22Rv1 (cell line): ENCODE results near the gene FLAD1.

Experiments used
- H3K27ac ChIP-seq: fragments of 450-650 bp; 2 replicates; pipeline ENCODE4 v1.5.1; 2017
- ZFX ChIP-seq: fragments of 450-650 bp; IDR thresholded peaks from 2 replicates; pipeline ENCODE4 v1.6.1; 2017; ENCODE audit warnings: antibody characterized with exemption, borderline replicate concordance
- TF ChIP-seq, protein P1 (sequence below): fragments of 450-650 bp; IDR thresholded peaks from 2 replicates; pipeline ENCODE4 v1.5.1; 2017; ENCODE audit warnings: mild to moderate bottlenecking

Gene FLAD1

DNA sequence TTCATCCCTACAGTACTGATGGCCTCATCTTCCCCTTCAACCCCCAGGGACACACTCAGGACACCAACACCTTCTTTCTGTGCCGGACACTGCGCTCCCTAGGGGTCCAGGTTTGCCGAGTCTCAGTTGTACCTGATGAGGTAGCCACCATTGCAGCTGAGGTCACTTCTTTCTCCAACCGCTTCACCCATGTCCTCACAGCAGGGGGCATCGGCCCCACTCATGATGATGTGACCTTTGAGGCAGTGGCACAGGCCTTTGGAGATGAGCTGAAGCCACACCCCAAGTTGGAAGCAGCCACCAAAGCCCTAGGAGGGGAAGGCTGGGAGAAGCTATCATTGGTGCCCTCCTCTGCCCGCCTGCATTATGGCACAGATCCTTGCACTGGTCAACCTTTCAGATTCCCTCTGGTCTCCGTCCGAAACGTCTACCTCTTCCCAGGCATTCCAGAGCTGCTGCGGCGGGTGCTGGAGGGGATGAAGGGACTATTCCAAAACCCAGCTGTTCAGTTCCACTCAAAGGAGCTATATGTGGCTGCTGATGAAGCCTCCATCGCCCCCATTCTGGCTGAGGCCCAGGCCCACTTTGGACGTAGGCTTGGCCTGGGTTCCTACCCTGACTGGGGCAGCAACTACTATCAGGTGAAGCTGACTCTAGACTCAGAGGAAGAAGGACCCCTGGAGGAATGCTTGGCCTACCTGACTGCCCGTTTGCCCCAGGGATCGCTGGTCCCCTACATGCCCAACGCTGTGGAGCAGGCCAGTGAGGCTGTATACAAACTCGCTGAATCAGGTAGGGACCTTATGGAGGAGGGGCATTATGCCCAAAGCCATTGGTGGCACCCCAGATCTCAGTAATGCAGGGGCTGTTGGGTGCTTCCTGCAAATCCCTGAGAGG is 5.2 kb downstream of the FLAD1 start:
- TF ChIP-seq ZFX = no peak
- TF ChIP-seq, protein P1, sequence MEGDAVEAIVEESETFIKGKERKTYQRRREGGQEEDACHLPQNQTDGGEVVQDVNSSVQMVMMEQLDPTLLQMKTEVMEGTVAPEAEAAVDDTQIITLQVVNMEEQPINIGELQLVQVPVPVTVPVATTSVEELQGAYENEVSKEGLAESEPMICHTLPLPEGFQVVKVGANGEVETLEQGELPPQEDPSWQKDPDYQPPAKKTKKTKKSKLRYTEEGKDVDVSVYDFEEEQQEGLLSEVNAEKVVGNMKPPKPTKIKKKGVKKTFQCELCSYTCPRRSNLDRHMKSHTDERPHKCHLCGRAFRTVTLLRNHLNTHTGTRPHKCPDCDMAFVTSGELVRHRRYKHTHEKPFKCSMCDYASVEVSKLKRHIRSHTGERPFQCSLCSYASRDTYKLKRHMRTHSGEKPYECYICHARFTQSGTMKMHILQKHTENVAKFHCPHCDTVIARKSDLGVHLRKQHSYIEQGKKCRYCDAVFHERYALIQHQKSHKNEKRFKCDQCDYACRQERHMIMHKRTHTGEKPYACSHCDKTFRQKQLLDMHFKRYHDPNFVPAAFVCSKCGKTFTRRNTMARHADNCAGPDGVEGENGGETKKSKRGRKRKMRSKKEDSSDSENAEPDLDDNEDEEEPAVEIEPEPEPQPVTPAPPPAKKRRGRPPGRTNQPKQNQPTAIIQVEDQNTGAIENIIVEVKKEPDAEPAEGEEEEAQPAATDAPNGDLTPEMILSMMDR = peak; percentile 20; the same call in 1 of the 2 replicates
- peak overlapping the region; percentile 29; the same call in 1 of the 2 replicates for H3K27ac ChIP-seq

DNA sequence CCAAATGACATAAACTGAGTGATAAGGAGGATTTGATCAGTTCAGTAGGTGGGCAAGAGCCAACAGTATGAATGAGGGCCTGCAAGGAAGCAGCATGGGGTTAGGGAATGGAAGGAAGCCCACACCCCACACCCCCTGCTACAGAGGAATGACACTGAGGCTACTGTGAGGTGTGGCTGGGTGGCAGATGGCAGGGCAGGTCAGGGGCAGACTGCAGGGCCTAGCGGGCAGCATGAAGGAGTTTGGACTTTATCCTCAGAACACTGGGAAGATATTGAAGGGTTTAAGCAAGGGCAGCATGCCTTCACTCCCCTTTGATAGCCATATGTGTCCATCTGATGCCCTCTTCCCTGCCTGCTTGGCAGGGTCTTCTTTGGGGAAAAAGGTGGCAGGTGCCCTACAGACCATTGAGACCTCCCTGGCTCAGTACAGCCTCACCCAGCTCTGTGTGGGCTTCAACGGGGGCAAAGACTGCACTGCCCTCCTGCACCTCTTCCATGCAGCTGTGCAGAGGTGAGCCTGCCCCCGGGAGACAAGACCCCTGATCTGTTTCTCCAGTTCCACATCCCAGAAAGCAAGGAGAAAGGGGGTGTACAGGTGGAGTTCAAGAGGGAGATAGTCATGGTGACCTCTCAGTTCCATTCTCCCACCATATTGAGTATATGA is 6.2 kb downstream of the FLAD1 start:
- TF ChIP-seq, protein P1 = no peak
- TF ChIP-seq ZFX = no peak
- peak overlapping the region; percentile 29 for H3K27ac ChIP-seq

DNA sequence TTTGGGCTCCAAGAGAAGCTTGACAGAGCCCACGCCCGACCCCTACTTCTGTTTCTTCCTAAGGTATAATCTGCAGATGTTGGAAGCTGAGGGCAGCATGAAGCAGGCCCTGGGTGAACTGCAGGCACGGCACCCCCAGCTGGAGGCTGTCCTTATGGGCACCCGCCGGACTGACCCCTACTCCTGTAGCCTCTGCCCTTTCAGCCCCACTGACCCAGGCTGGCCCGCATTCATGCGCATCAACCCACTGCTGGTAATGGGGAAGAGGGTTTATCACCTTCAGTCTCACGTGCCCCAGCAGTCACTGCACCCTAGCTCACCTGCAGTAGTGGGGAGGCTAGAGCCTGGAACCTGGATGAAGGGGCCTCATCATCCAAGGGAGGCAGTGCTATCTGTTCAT is 7.1 kb downstream of the FLAD1 start:
- TF ChIP-seq, protein P1 = no peak
- TF ChIP-seq ZFX = no peak
- 0 out of 2 replicates have a peak overlapping the region, but pooled peaks have one; percentile 29 for H3K27ac ChIP-seq

DNA sequence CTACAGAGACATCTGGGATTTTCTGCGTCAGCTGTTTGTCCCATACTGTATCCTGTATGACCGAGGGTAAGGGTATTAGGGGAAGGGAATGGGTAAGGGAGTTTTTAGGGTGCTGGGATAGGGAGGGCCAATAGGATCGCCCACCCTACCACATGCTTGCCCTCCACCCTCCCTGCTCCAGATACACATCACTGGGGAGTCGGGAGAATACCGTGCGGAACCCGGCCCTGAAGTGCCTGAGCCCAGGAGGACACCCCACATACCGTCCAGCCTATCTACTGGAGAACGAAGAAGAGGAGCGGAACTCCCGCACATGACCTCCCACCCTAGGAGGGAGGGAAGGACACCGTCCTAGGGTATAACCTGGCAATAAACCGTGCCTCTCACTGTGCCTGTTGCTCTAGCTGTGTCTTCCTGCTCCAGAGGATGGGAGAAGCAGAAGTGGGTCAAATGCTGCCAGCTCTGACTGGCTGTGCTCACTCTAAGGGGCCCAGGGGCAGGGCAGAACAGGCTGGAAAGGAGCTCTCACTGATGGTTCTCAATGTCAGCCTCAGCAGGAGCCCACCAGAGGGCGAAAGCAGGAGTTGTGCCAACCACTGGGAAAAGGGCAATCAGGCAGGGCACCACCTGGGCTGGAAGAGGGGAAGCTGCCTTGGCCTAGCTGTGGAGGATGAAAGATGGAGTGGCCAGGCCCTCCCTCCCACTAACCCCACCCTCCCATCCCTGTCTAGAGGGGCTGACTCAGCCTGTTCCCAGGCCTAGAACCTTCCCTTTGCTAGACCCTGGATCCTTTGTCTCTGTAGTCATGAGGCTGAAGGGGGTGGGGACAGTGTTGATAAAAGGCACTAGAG is 9.8 kb downstream of the FLAD1 start:
- TF ChIP-seq, protein P1 = peak; percentile 41
- TF ChIP-seq ZFX = no peak
- peak overlapping the region; percentile 57 for H3K27ac ChIP-seq

DNA sequence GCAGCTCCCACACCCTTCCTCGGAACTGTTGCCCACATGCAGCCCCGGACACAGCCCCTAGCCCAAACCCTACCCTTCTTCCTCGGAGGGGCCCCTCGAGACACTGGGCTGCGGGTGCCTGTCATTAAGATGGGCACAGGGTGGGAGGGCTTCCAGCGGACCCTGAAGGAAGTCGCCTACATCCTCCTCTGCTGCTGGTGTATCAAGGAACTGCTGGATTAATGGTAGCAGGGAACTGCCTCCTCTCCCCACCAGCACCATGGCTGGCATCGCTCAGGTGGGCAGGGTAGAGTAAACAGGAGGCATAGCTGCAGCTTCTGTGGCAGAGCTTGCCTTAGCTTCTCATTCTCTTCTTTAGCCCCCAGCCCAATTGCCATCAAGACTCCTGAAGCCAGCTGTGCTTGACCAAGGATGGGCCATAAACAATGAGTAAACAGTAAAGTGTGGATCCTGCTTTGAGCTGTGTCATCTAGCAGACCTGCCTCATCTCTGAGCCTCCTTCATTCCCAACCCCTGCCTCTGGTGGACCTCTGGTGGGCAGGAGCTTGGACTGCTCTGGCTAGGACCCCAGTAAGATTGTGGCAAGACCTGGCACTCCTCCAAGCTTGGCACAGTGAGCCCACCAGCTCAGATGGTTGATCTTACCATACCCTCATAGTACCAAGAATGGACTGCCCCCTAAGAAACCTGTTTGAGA is 10.6 kb downstream of the FLAD1 start, which contains the start of gene LENEP:
LENEP (plus strand) TSS at position 15 of the 697 bp plus-strand sequence; CDS start at position 37, 22 bp downstream.
- peak within 1 kb of the TSS; percentile 57 for H3K27ac ChIP-seq
- TF ChIP-seq ZFX = no peak
- TF ChIP-seq, protein P1 = no peak

DNA sequence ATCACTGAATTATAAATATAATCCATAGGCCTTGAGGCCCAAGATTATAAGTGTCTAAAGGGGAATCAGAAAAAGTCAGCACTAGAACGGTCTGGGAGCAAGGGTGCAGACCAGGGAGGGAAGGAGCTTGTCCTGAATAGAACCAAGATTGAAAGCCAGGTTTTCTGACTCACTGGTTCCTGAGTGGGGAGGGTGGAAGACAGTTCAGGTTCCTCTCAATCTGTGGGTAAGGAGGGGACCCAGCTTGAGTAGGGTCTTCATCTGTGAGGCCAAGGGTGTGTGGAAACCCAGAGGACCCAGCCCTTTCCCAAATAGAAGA is 11.1 kb downstream of the FLAD1 start:
- H3K27ac ChIP-seq = peak overlapping the region; percentile 57
- TF ChIP-seq, protein P1 = no peak
- TF ChIP-seq ZFX = no peak
